Gastrocnemius medialis (tissue), 4 donors: ENCODE results near the gene COPS7A. TPM values are rescaled to one million over a fixed set of nuclear protein-coding genes. Genes with fewer than 3 reads are reported as not detected.

Experiments used
- ATAC-seq, 2 donors: fragments of 150-250 bp; one replicate each; pipeline ENCODE4 v1.9.1; 2016
- DNase-seq, 2 donors: peaks; one replicate each; pipeline ENCODE4 v3.0.0-alpha.2; 2019
- H3K27ac ChIP-seq, 4 donors: fragments of 200-600 bp; sonication (generic); 1 replicate in 1 of 4; 2 replicates in 3 of 4; pipeline ENCODE4 v1.5.1; 2016 to 2018; ENCODE audit warnings: mild to moderate bottlenecking in 2 of 4, moderate library complexity in 1 of 4
- H3K27me3 ChIP-seq, 3 donors: fragments of 200-600 bp; sonication (generic) in 2 of 3; 1 replicate in 1 of 3; 2 replicates in 2 of 3; pipeline versions ENCODE4 v1.5.1 to v1.6.0; 2016 to 2019; ENCODE audit warnings: mild to moderate bottlenecking in 1 of 3, moderate library complexity in 1 of 3
- H3K36me3 ChIP-seq, 2 donors: fragments of 200-600 bp; sonication (generic) in 1 of 2; one replicate each; pipeline ENCODE4 v1.5.1; 2017 to 2018
- H3K4me1 ChIP-seq, 2 donors: fragments of 200-600 bp; sonication (generic) in 1 of 2; one replicate each; pipeline ENCODE4 v1.5.1; 2016 to 2017; ENCODE audit warnings: mild to moderate bottlenecking in 2 of 2
- H3K4me3 ChIP-seq, 4 donors: fragments of 200-600 bp; sonication (generic) in 3 of 4; 1 replicate in 1 of 4; 2 replicates in 3 of 4; pipeline ENCODE4 v1.5.1; 2016 to 2019; ENCODE audit warnings: mild to moderate bottlenecking in 2 of 4
- H3K9me3 ChIP-seq, 3 donors: fragments of 200-600 bp; sonication (generic) in 2 of 3; 1 replicate in 1 of 3; 2 replicates in 2 of 3; pipeline ENCODE4 v1.5.1; 2016 to 2019
- POLR2A ChIP-seq, 2 donors: fragments of 450-650 bp; IDR thresholded peaks; one replicate each; pipeline ENCODE4 v1.6.1; 2017; ENCODE audit warnings: antibody characterized with exemption in 2 of 2, mild to moderate bottlenecking in 2 of 2, moderate library complexity in 2 of 2
- in situ Hi-C, 4 donors: fragments of 200-750 bp; cut with MboI; loops; one replicate each; pipeline versions ENCODE4 v1.15.0 to v1.8.0; 2017; ENCODE audit warnings: low sequenced_read_pairs in 4 of 4
- intact Hi-C: fragments of 100-400 bp; cut with DNase I; formaldehyde crosslinking; loops from one replicate; pipeline ENCODE4 v1.15.1; 2023; ENCODE audit warnings: low total_unique reads
- total RNA-seq, 4 donors: library from RNA; depleted of rRNA; stranded (reverse); fragments of >200 nt; gene quantifications; one replicate each; pipeline versions ENCODE4 v1.1.0 to v1.2.3, GENCODE V29; 2016
- TF ChIP-seq, protein P1 (sequence below), 5 experiments: fragments of 450-650 bp in 3 of 5; fragments of 200-600 bp in 2 of 5; sonication (generic) in 2 of 5; IDR thresholded peaks in 4 of 5; conservative IDR thresholded peaks in 1 of 5; 1 replicate in 4 of 5; 2 replicates in 1 of 5; pipeline ENCODE4 v1.5.1; 2016 to 2019; ENCODE audit warnings: antibody characterized with exemption in 5 of 5, mild to moderate bottlenecking in 3 of 5, moderate library complexity in 3 of 5

COPS7A gene
- total RNA-seq, 4 donors from 2014 or later: 82.0 to 132 (median 99.0) TPM

DNA sequence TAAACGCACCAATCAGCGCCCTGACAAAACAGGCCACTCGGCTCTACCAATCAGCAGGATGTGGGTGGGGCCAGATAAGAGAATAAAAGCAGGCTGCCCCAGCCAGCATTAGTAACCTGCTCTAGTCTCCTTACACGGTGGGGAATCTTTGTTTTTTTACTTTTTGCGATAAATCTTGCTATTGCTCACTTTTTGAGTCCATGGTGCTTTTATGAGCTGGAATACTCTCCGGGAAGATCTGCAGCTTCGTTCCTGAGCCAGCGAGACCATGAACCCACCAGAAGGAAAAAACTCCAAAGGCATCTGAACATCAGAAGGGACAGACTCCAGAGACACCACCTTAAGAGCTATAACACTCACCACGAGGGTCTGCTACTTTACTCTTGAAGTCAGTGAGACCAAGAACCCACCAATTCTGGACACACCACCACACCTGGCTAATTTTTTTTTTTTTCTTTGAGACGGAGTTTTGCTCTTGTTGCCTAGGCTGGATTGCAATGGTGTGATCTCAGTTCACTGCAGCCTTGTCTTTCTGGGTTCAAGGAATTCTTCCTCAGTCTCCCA lies 6.9 kb upstream of the COPS7A start:
- DNase-seq: no peak
- H3K36me3 ChIP-seq: no peaks in the 10 kb centered on the region
- no peaks in the 10 kb centered on the region for H3K9me3 ChIP-seq
- peaks cover 0 to 18% (median 2%) of the 10 kb centered on the region in 3 donors for H3K27me3 ChIP-seq
- intact Hi-C loops: no loop called here
- no peaks in the 10 kb centered on the region for H3K4me1 ChIP-seq
- in situ Hi-C loops: no loop called here
- no peak overlapping the region for H3K27ac ChIP-seq
- no peak overlapping the region for H3K4me3 ChIP-seq
- TF ChIP-seq, protein P1, sequence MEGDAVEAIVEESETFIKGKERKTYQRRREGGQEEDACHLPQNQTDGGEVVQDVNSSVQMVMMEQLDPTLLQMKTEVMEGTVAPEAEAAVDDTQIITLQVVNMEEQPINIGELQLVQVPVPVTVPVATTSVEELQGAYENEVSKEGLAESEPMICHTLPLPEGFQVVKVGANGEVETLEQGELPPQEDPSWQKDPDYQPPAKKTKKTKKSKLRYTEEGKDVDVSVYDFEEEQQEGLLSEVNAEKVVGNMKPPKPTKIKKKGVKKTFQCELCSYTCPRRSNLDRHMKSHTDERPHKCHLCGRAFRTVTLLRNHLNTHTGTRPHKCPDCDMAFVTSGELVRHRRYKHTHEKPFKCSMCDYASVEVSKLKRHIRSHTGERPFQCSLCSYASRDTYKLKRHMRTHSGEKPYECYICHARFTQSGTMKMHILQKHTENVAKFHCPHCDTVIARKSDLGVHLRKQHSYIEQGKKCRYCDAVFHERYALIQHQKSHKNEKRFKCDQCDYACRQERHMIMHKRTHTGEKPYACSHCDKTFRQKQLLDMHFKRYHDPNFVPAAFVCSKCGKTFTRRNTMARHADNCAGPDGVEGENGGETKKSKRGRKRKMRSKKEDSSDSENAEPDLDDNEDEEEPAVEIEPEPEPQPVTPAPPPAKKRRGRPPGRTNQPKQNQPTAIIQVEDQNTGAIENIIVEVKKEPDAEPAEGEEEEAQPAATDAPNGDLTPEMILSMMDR (IDR thresholded peaks at IDR 0.05 in 4 of 5, conservative IDR thresholded peaks at IDR 0.05 in 1 of 5): no peak
- no peak for TF ChIP-seq POLR2A (IDR thresholded peaks at IDR 0.05)
- no peak for ATAC-seq

DNA sequence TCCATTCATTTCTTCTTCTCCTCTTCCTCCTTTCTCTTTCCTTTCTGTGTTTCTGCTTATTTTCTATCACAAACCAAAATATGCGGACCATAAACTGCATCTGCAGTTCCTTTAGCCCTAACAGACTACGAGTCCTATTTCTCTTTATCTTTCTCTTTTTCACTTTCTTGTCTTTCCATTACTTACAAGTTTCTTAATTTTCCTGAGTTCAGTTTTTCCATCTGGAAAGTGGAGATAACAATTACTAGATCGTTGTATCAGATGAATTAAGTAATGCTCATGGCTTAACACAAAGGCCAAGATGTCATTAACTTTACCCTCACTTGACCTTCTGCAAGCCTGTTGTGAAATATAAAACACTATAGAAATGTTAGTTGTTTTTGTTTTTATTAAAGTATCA lies 983 bp upstream of the COPS7A start:
- H3K36me3 ChIP-seq: peaks cover 0 to 10% of the 10 kb centered on the region in 2 donors
- H3K27me3 ChIP-seq: no peaks in the 10 kb centered on the region
- no peak for ATAC-seq
- no peak for DNase-seq
- TF ChIP-seq, protein P1 (IDR thresholded peaks at IDR 0.05 in 4 of 5, conservative IDR thresholded peaks at IDR 0.05 in 1 of 5): no peak
- no peak for TF ChIP-seq POLR2A (IDR thresholded peaks at IDR 0.05)
- peak overlapping the region in 1 of 4 donors; percentile 72 for H3K4me3 ChIP-seq
- H3K4me1 ChIP-seq: peaks cover 6 to 10% of the 10 kb centered on the region in 2 donors
- H3K27ac ChIP-seq: no peak overlapping the region
- H3K9me3 ChIP-seq: no peaks in the 10 kb centered on the region
- in situ Hi-C loops: loop anchor here in 1 of 4 donors (10.0 kb wide), 1 partner anchor 58 kb away; the partner anchor contains the start of gene ING4
- intact Hi-C loops: loop anchor here (1.0 kb wide), 2 partner anchors 34 to 60 kb away; partner anchors contain the start of genes ING4 and ZNF384

DNA sequence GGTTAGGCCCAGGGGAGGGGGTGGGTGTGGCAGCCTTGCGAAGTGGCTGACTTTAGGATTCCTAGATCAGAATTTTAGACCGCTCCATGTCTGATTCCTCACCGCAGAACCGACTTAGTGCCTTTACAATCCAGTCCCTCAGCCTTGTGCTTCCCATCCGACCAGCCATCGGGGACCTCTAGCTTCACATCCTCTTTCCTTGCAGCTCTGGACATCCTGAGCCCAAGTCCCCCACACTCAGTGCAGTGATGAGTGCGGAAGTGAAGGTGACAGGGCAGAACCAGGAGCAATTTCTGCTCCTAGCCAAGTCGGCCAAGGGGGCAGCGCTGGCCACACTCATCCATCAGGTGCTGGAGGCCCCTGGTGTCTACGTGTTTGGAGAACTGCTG lies 557 bp downstream of the COPS7A start:
- DNase-seq: peak in 1 of 2 donors; percentile 8
- ATAC-seq: peak in 1 of 2 donors; percentile 3
- intact Hi-C loops: loop anchor here (1.0 kb wide), 2 partner anchors 29 to 127 kb away; partner anchors contain the start of genes CDCA3 and MLF2

DNA sequence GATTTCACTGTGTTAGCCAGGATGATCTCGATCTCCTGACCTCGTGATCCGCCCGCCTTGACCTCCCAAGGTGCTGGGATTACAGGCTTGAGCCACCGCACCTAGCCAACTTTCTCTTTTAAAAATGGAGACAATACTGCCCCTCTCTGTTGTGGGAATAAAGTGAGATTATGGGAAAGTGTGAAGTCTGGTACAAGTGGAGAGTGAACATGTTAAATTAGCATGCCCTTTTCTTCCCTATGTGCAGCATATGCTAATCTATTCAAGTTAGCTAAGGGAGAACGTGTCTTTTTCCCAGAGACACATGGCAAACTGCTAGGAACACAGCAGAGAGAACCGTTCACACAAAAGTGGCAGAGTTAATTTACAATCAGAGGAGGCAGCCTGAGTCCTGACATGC lies 1.5 kb downstream of the COPS7A start:
- H3K9me3 ChIP-seq: no peaks in the 10 kb centered on the region
- H3K27me3 ChIP-seq: no peaks in the 10 kb centered on the region
- H3K36me3 ChIP-seq: peaks cover 2 to 35% of the 10 kb centered on the region in 2 donors
- TF ChIP-seq POLR2A (IDR thresholded peaks at IDR 0.05): no peak
- TF ChIP-seq, protein P1 (IDR thresholded peaks at IDR 0.05 in 4 of 5, conservative IDR thresholded peaks at IDR 0.05 in 1 of 5): no peak
- in situ Hi-C loops (loop anchor here in 1 of 4 donors (10.0 kb wide), 1 partner anchor 61 kb away; the partner anchor contains the start of gene ING4), intact Hi-C loops (no loop called here)
- peaks cover 6 to 10% of the 10 kb centered on the region in 2 donors for H3K4me1 ChIP-seq
- H3K27ac ChIP-seq: no peak overlapping the region
- H3K4me3 ChIP-seq: no peak overlapping the region
- DNase-seq (no peak), ATAC-seq (no peak)

More for the DNA sequence above, 557 bp downstream of the COPS7A start:
- H3K27me3 ChIP-seq: no peaks in the 10 kb centered on the region
- peak overlapping the region; percentile 81 to 90 (median 86) for H3K27ac ChIP-seq
- H3K9me3 ChIP-seq: no peaks in the 10 kb centered on the region
- peak overlapping the region; percentile 55 to 80 (median 74) for H3K4me3 ChIP-seq
- H3K36me3 ChIP-seq: peaks cover 2 to 26% of the 10 kb centered on the region in 2 donors
- TF ChIP-seq POLR2A (IDR thresholded peaks at IDR 0.05): no peak
- TF ChIP-seq, protein P1 (IDR thresholded peaks at IDR 0.05 in 4 of 5, conservative IDR thresholded peaks at IDR 0.05 in 1 of 5): no peak
- in situ Hi-C loops: loop anchor here in 1 of 4 donors (10.0 kb wide), 1 partner anchor 60 kb away; the partner anchor contains the start of gene ING4
- peaks cover 6 to 10% of the 10 kb centered on the region in 2 donors for H3K4me1 ChIP-seq
